ENCODE results near the gene IPO8. TPM values are rescaled to one million over a fixed set of nuclear protein-coding genes. Genes with fewer than 3 reads are reported as not detected.

Gene IPO8
- total RNA-seq, 2 donors from 2014 or later: 31.9 to 40.3 TPM

- Histone ChIP-seq H3K9me3 (no peaks in the 10 kb centered on the region), H3K27me3 (replicated peaks; ENCODE audit: insufficient read depth) (no peaks in the 10 kb centered on the region), H3K36me3 (no peaks in the 10 kb centered on the region), H3K27ac (no peak overlapping the region), H3K4me1 (replicated peaks) (no peaks in the 10 kb centered on the region), H3K4me3 (no peak overlapping the region)
- DNase-seq (ENCODE audit: low spot score): no peak
- intact Hi-C loops (cut with DNase I): no loop called here
- 22% methylated on average over 4 of the region's 4 CpGs for WGBS
- TF ChIP-seq POLR2AphosphoS5 (IDR thresholded peaks at IDR 0.05) (no peak), POLR2A (IDR thresholded peaks at IDR 0.05) (no peak), CTCF (IDR thresholded peaks at IDR 0.05) (no peak)
These were observed 48.8 kb downstream of the IPO8 start for GRCh38 chr12:30646821-30647220.

- no peak for DNase-seq (ENCODE audit: low spot score)
- intact Hi-C loops (cut with DNase I): no loop called here
- WGBS: 92% methylated on average over 4 of the region's 4 CpGs
- Histone ChIP-seq H3K27me3 (replicated peaks; ENCODE audit: insufficient read depth) (no peaks in the 10 kb centered on the region), H3K4me1 (replicated peaks) (no peaks in the 10 kb centered on the region), H3K36me3 (no peaks in the 10 kb centered on the region), H3K9me3 (no peaks in the 10 kb centered on the region), H3K27ac (no peak overlapping the region), H3K4me3 (no peak overlapping the region)
- no peak for TF ChIP-seq POLR2AphosphoS5 (IDR thresholded peaks at IDR 0.05)
- TF ChIP-seq CTCF (IDR thresholded peaks at IDR 0.05): no peak
- TF ChIP-seq POLR2A (IDR thresholded peaks at IDR 0.05): no peak
These were observed 52.3 kb downstream of the IPO8 start for GRCh38 chr12:30643366-30643765.

GRCh38 chr12:30640392-30640791, 55.3 kb downstream of the IPO8 start:
- Histone ChIP-seq H3K9me3 (no peaks in the 10 kb centered on the region), H3K4me1 (replicated peaks) (no peaks in the 10 kb centered on the region), H3K36me3 (no peaks in the 10 kb centered on the region), H3K4me3 (no peak overlapping the region), H3K27me3 (replicated peaks; ENCODE audit: insufficient read depth) (no peaks in the 10 kb centered on the region), H3K27ac (no peak overlapping the region)
- intact Hi-C loops (cut with DNase I): no loop called here
- WGBS: 83% methylated on average over 2 of the region's 2 CpGs
- no peak for DNase-seq (ENCODE audit: low spot score)
- no peak for TF ChIP-seq POLR2A (IDR thresholded peaks at IDR 0.05)
- no peak for TF ChIP-seq POLR2AphosphoS5 (IDR thresholded peaks at IDR 0.05)
- no peak for TF ChIP-seq CTCF (IDR thresholded peaks at IDR 0.05)

GRCh38 chr12:30635385-30635784, 60.3 kb downstream of the IPO8 start:
- Histone ChIP-seq H3K27me3 (replicated peaks; ENCODE audit: insufficient read depth) (no peaks in the 10 kb centered on the region), H3K4me3 (no peak overlapping the region), H3K4me1 (replicated peaks) (no peaks in the 10 kb centered on the region), H3K9me3 (no peaks in the 10 kb centered on the region), H3K36me3 (no peaks in the 10 kb centered on the region), H3K27ac (no peak overlapping the region)
- TF ChIP-seq CTCF (IDR thresholded peaks at IDR 0.05) (no peak), POLR2AphosphoS5 (IDR thresholded peaks at IDR 0.05) (no peak), POLR2A (IDR thresholded peaks at IDR 0.05) (no peak)
- 95% methylated on average over 2 of the region's 2 CpGs for WGBS
- intact Hi-C loops (cut with DNase I): no loop called here
- no peak for DNase-seq (ENCODE audit: low spot score)

- no peak for DNase-seq (ENCODE audit: low spot score)
- intact Hi-C loops (cut with DNase I): no loop called here
- Histone ChIP-seq H3K27ac (no peak overlapping the region), H3K4me1 (replicated peaks) (no peaks in the 10 kb centered on the region), H3K27me3 (replicated peaks; ENCODE audit: insufficient read depth) (no peaks in the 10 kb centered on the region), H3K9me3 (no peaks in the 10 kb centered on the region), H3K4me3 (no peak overlapping the region), H3K36me3 (no peaks in the 10 kb centered on the region)
- TF ChIP-seq POLR2A (IDR thresholded peaks at IDR 0.05) (no peak), CTCF (IDR thresholded peaks at IDR 0.05) (no peak), POLR2AphosphoS5 (IDR thresholded peaks at IDR 0.05) (no peak)
- WGBS: 77% methylated on average over 6 of the region's 6 CpGs
These were observed 63.9 kb downstream of the IPO8 start for GRCh38 chr12:30631740-30632139.

All from prostate gland (tissue), 2 donors.